ENCODE results near the gene SMIM14. TPM values are rescaled to one million over a fixed set of nuclear protein-coding genes. Genes with fewer than 3 reads are reported as not detected.

Gene SMIM14
- total and polyA plus RNA-seq, 2 donors (not counting 1 experiment from before 2014, with no cell fraction given): 39.0 to 41.4 TPM

GRCh38 chr4:39574946-39575345, 63.7 kb downstream of the SMIM14 start:
- no peaks in the 10 kb centered on the region for H3K4me1 ChIP-seq (ENCODE audit: control insufficient read depth, extremely low read depth, insufficient read depth, low read length)
- no peak for DNase-seq (ENCODE audit: low read depth in 2 of 2)

DNA sequence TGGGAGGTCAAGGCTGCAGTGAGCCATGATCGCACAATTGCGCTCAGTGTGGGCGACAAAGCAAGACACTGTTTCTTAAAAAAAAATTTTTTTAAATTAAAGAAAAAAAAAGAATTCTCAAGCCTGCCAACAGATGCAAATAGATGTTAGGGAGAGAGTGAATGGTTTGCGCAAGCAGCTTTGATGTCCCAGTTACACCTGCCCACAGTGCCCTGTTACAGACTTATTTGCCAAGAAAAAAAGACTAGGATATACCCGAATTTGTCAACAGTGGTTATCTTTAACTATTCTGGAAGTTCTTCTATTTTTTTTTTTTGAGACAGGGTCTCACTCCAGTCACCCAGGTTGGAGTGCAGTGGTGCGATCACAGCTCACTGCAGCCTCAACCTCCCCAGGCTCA, 67.2 kb downstream of the SMIM14 start:
- H3K27me3 ChIP-seq (ENCODE audit: control insufficient read depth, insufficient read depth, low read length): no peaks in the 10 kb centered on the region
- H3K4me3 ChIP-seq (replicated peaks in 1 of 4; ENCODE audit: control extremely low read depth in 1 of 4, insufficient read depth in 1 of 4, low read depth in 3 of 4, low read length in 4 of 4): no peak overlapping the region
- no peaks in the 10 kb centered on the region for H3K79me2 ChIP-seq (ENCODE audit: control insufficient read depth, insufficient read depth, low read length)
- no peaks in the 10 kb centered on the region for H3K4me1 ChIP-seq (ENCODE audit: control insufficient read depth, extremely low read depth, insufficient read depth, low read length)
- no peak overlapping the region for H3K9ac ChIP-seq (ENCODE audit: insufficient read depth, low read length)
- no peak overlapping the region for H3K27ac ChIP-seq (ENCODE audit: insufficient read depth, low read length)
- H3K4me2 ChIP-seq (ENCODE audit: extremely low read depth, insufficient read depth, low read length): no peak overlapping the region
- H2AFZ ChIP-seq (ENCODE audit: low read length): no peak overlapping the region
- no peak for DNase-seq (ENCODE audit: low read depth in 2 of 2)
- H3K9me3 ChIP-seq (ENCODE audit: control insufficient read depth, insufficient read depth, low read depth, low read length): no peaks in the 10 kb centered on the region
- TF ChIP-seq CTCF (conservative IDR thresholded peaks at IDR 0.05 in 1 of 2, IDR thresholded peaks at IDR 0.05 in 1 of 2; ENCODE audit: low read depth in 1 of 2, low read length in 2 of 2) (no peak), EZH2 (IDR thresholded peaks at IDR 0.05; ENCODE audit: low read length, missing control alignments) (no peak)
- no peaks in the 10 kb centered on the region for H3K36me3 ChIP-seq (ENCODE audit: control insufficient read depth, insufficient read depth, low read length)
- no peaks in the 10 kb centered on the region for H4K20me1 ChIP-seq (ENCODE audit: control insufficient read depth, extremely low read depth, insufficient read depth, low read length)

More at GRCh38 chr4:39574946-39575345, 63.7 kb downstream of the SMIM14 start:
- Histone ChIP-seq H2AFZ (ENCODE audit: low read length) (no peak overlapping the region), H3K79me2 (ENCODE audit: control insufficient read depth, insufficient read depth, low read length) (no peaks in the 10 kb centered on the region), H3K27ac (ENCODE audit: insufficient read depth, low read length) (no peak overlapping the region), H3K27me3 (ENCODE audit: control insufficient read depth, insufficient read depth, low read length) (no peaks in the 10 kb centered on the region), H3K4me2 (ENCODE audit: extremely low read depth, insufficient read depth, low read length) (no peak overlapping the region), H3K9me3 (ENCODE audit: control insufficient read depth, insufficient read depth, low read depth, low read length) (no peaks in the 10 kb centered on the region), H3K9ac (ENCODE audit: insufficient read depth, low read length) (no peak overlapping the region), H4K20me1 (ENCODE audit: control insufficient read depth, extremely low read depth, insufficient read depth, low read length) (no peaks in the 10 kb centered on the region), H3K36me3 (ENCODE audit: control insufficient read depth, insufficient read depth, low read length) (no peaks in the 10 kb centered on the region), H3K4me3 (replicated peaks in 1 of 4; ENCODE audit: control extremely low read depth in 1 of 4, insufficient read depth in 1 of 4, low read depth in 3 of 4, low read length in 4 of 4) (no peak overlapping the region)
- TF ChIP-seq CTCF (conservative IDR thresholded peaks at IDR 0.05 in 1 of 2, IDR thresholded peaks at IDR 0.05 in 1 of 2; ENCODE audit: low read depth in 1 of 2, low read length in 2 of 2) (no peak), EZH2 (IDR thresholded peaks at IDR 0.05; ENCODE audit: low read length, missing control alignments) (no peak)

- Histone ChIP-seq H3K4me1 (ENCODE audit: control insufficient read depth, extremely low read depth, insufficient read depth, low read length) (no peaks in the 10 kb centered on the region), H3K36me3 (ENCODE audit: control insufficient read depth, insufficient read depth, low read length) (no peaks in the 10 kb centered on the region), H3K79me2 (ENCODE audit: control insufficient read depth, insufficient read depth, low read length) (no peaks in the 10 kb centered on the region), H3K4me3 (replicated peaks in 1 of 4; ENCODE audit: control extremely low read depth in 1 of 4, insufficient read depth in 1 of 4, low read depth in 3 of 4, low read length in 4 of 4) (no peak overlapping the region), H3K9ac (ENCODE audit: insufficient read depth, low read length) (no peak overlapping the region), H3K27me3 (ENCODE audit: control insufficient read depth, insufficient read depth, low read length) (no peaks in the 10 kb centered on the region), H2AFZ (ENCODE audit: low read length) (no peak overlapping the region), H4K20me1 (ENCODE audit: control insufficient read depth, extremely low read depth, insufficient read depth, low read length) (no peaks in the 10 kb centered on the region), H3K4me2 (ENCODE audit: extremely low read depth, insufficient read depth, low read length) (no peak overlapping the region), H3K9me3 (ENCODE audit: control insufficient read depth, insufficient read depth, low read depth, low read length) (no peaks in the 10 kb centered on the region), H3K27ac (ENCODE audit: insufficient read depth, low read length) (no peak overlapping the region)
- DNase-seq (ENCODE audit: low read depth in 2 of 2): peak in 1 of 2 donors; percentile 44
- TF ChIP-seq EZH2 (IDR thresholded peaks at IDR 0.05; ENCODE audit: low read length, missing control alignments) (no peak), CTCF (conservative IDR thresholded peaks at IDR 0.05 in 1 of 2, IDR thresholded peaks at IDR 0.05 in 1 of 2; ENCODE audit: low read depth in 1 of 2, low read length in 2 of 2) (no peak)
These were observed 67.6 kb downstream of the SMIM14 start for GRCh38 chr4:39571054-39571453.
